IPS-NIHi7 (cell line): ENCODE results near the gene POU6F2.
"Not testable (repeated sequence)": the region's sequence is repeated elsewhere in the genome, so short reads cannot be mapped to it uniquely, and the experiment has no call there.

Source experiments
- DNase-seq: peaks from one replicate; pipeline ENCODE4 v3.0.0; 2012; ENCODE audit warnings: mixed read lengths; ENCODE audit errors: extremely low spot score

POU6F2 gene

GRCh38 chr7:39186131-39186530 lies 208.4 kb downstream of the POU6F2 start:
- DNase-seq: no peak

- no peak for DNase-seq
These were observed 209.0 kb downstream of the POU6F2 start for GRCh38 chr7:39186671-39187070.

- DNase-seq: no peak
These were observed 209.4 kb downstream of the POU6F2 start for GRCh38 chr7:39187130-39187529.

GRCh38 chr7:39192476-39192875 lies 214.8 kb downstream of the POU6F2 start:
- no peak for DNase-seq

GRCh38 chr7:39194388-39194787 lies 216.7 kb downstream of the POU6F2 start:
- not testable (repeated sequence) for DNase-seq

- no peak for DNase-seq
These were observed 218.3 kb downstream of the POU6F2 start for GRCh38 chr7:39195967-39196366.

- DNase-seq: no peak
These were observed 220.1 kb downstream of the POU6F2 start for GRCh38 chr7:39197831-39198230.

GRCh38 chr7:39198556-39198955 lies 220.8 kb downstream of the POU6F2 start:
- DNase-seq: no peak

- DNase-seq: no peak
These were observed 221.3 kb downstream of the POU6F2 start for GRCh38 chr7:39199006-39199405.

GRCh38 chr7:39199951-39200350 lies 222.2 kb downstream of the POU6F2 start:
- no peak for DNase-seq

- DNase-seq: no peak
These were observed 224.3 kb downstream of the POU6F2 start for GRCh38 chr7:39202041-39202440.

GRCh38 chr7:39210362-39210761 lies 232.7 kb downstream of the POU6F2 start:
- no peak for DNase-seq

- DNase-seq: no peak
These were observed 233.9 kb downstream of the POU6F2 start for GRCh38 chr7:39211581-39211980.

GRCh38 chr7:39212876-39213275 lies 235.2 kb downstream of the POU6F2 start:
- DNase-seq: no peak

- DNase-seq: no peak
These were observed 240.1 kb downstream of the POU6F2 start for GRCh38 chr7:39217783-39218182.

GRCh38 chr7:39219869-39220268 lies 242.2 kb downstream of the POU6F2 start:
- DNase-seq: no peak

GRCh38 chr7:39221901-39222300 lies 244.2 kb downstream of the POU6F2 start:
- no peak for DNase-seq

GRCh38 chr7:39228946-39229345 lies 251.2 kb downstream of the POU6F2 start:
- no peak for DNase-seq

- no peak for DNase-seq
These were observed 256.3 kb downstream of the POU6F2 start for GRCh38 chr7:39233851-39234529.

GRCh38 chr7:39238234-39238869 lies 260.6 kb downstream of the POU6F2 start:
- DNase-seq: no peak

GRCh38 chr7:39240864-39241263 lies 263.2 kb downstream of the POU6F2 start:
- no peak for DNase-seq

- no peak for DNase-seq
These were observed 269.9 kb downstream of the POU6F2 start for GRCh38 chr7:39247576-39247975.

- DNase-seq: no peak
These were observed 270.5 kb downstream of the POU6F2 start for GRCh38 chr7:39248041-39248691.
